ENCODE measurements around the gene SPEG. TPM values are rescaled to one million over a fixed set of nuclear protein-coding genes. Genes with fewer than 3 reads are reported as not detected.

SPEG gene
- total RNA-seq, 2 donors from 2014 or later = 23.1 to 29.8 TPM

GRCh38 chr2:219498280-219499057 lies 63.8 kb downstream of the SPEG start, which contains the start of gene GMPPA:
TSS of gene GMPPA (plus strand) at chr2:219498891. CDS start at chr2:219499976, 1,085 bp downstream.
- Mint-ChIP-seq H3K27ac (peak within 1 kb of the TSS; percentile 85), H3K4me3 (peak within 1 kb of the TSS; percentile 80), H3K4me1 (peaks cover 23% of the 10 kb centered on the region), H3K9me3 (no peaks in the 10 kb centered on the region), H3K36me3 (ENCODE audit: low read depth) (peaks cover 7% of the 10 kb centered on the region), H3K27me3 (ENCODE audit: insufficient read depth) (peaks cover 51% of the 10 kb centered on the region)
- H3K9ac ChIP-seq (ENCODE audit: extremely low read depth, low read length, poor library complexity, severe bottlenecking) = peak within 1 kb of the TSS; percentile 91
- TF ChIP-seq CTCF (conservative IDR thresholded peaks at IDR 0.05) = peak; percentile 13
- H3K36me3 ChIP-seq (ENCODE audit: control insufficient read depth, insufficient read depth, low read length) = peaks cover 3% of the 10 kb centered on the region
- peak; percentile 99 for DNase-seq
- H3K27ac ChIP-seq (ENCODE audit: low read depth, low read length) = no peak within 1 kb of the TSS
- peaks cover 9% of the 10 kb centered on the region for H3K4me1 ChIP-seq (ENCODE audit: control insufficient read depth, insufficient read depth, low read length)
- H3K9me3 ChIP-seq (ENCODE audit: control insufficient read depth, low read length) = no peaks in the 10 kb centered on the region
- peak within 1 kb of the TSS; percentile 98 for H3K4me3 ChIP-seq (ENCODE audit: low read length)
- WGBS, 2 experiments (ENCODE audit: insufficient coverage in 1 of 2, insufficient read length in 1 of 2) = 0% methylated on average over 22 to 49 of the region's 49 CpGs
- H3K27me3 ChIP-seq (ENCODE audit: control insufficient read depth, insufficient read depth, low read length, poor library complexity, severe bottlenecking) = peaks cover 48% of the 10 kb centered on the region

DNA sequence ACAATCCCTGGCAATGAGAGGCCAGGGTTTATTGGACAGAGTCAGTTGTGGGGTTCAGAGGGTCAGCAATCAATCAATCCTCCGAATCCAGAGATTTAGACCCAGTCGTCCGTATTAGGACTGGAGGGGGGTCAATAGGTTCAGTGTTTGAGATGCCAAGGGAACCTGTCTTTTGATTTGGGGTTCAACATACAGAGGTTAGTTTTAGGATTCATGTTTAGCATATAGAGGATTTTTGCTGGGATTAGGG lies 64.3 kb downstream of the SPEG start:
- H3K4me1 Mint-ChIP-seq = peaks cover 23% of the 10 kb centered on the region
- peak overlapping the region; percentile 85 for H3K27ac Mint-ChIP-seq
- H3K4me3 ChIP-seq (ENCODE audit: low read length) = peak overlapping the region; percentile 98
- no peak overlapping the region for H3K27ac ChIP-seq (ENCODE audit: low read depth, low read length)
- H3K4me1 ChIP-seq (ENCODE audit: control insufficient read depth, insufficient read depth, low read length) = peaks cover 9% of the 10 kb centered on the region
- 6 to 7% methylated on average over 3 of the region's 3 CpGs for WGBS, 2 experiments (ENCODE audit: insufficient coverage in 1 of 2, insufficient read length in 1 of 2)
- peak overlapping the region; percentile 91 for H3K9ac ChIP-seq (ENCODE audit: extremely low read depth, low read length, poor library complexity, severe bottlenecking)
- DNase-seq = no peak
- peaks cover 43% of the 10 kb centered on the region for H3K27me3 ChIP-seq (ENCODE audit: control insufficient read depth, insufficient read depth, low read length, poor library complexity, severe bottlenecking)
- peaks cover 12% of the 10 kb centered on the region for H3K36me3 Mint-ChIP-seq (ENCODE audit: low read depth)
- peaks cover 46% of the 10 kb centered on the region for H3K27me3 Mint-ChIP-seq (ENCODE audit: insufficient read depth)
- TF ChIP-seq CTCF (conservative IDR thresholded peaks at IDR 0.05) = no peak
- no peaks in the 10 kb centered on the region for H3K9me3 Mint-ChIP-seq
- H3K4me3 Mint-ChIP-seq = peak overlapping the region; percentile 80
- peaks cover 4% of the 10 kb centered on the region for H3K36me3 ChIP-seq (ENCODE audit: control insufficient read depth, insufficient read depth, low read length)
- H3K9me3 ChIP-seq (ENCODE audit: control insufficient read depth, low read length) = no peaks in the 10 kb centered on the region

DNA sequence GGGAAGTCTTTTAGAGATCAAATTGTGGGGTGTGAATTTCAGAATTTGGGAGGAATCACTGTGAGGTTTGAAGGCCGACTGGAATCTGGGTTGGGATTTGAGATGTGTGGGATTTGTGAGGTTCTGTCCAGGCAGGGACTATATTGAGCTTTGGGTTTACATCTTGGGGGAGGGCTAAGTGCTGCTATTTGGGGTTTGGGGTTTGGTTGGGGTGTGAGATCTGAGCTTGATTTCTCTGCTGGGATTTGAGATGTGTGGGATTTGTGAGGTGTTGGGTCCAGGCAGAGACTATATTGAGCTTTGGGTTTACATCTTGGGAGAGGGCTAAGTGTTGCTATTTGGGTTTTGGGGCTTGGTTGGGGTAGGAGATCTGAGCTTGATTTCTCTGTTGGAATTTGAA lies 64.9 kb downstream of the SPEG start:
- Histone ChIP-seq H3K36me3 (ENCODE audit: control insufficient read depth, insufficient read depth, low read length) (peaks cover 4% of the 10 kb centered on the region), H3K4me3 (ENCODE audit: low read length) (peak overlapping the region; percentile 98), H3K9ac (ENCODE audit: extremely low read depth, low read length, poor library complexity, severe bottlenecking) (peak overlapping the region; percentile 91), H3K9me3 (ENCODE audit: control insufficient read depth, low read length) (no peaks in the 10 kb centered on the region), H3K4me1 (ENCODE audit: control insufficient read depth, insufficient read depth, low read length) (peaks cover 9% of the 10 kb centered on the region), H3K27me3 (ENCODE audit: control insufficient read depth, insufficient read depth, low read length, poor library complexity, severe bottlenecking) (peaks cover 37% of the 10 kb centered on the region), H3K27ac (ENCODE audit: low read depth, low read length) (no peak overlapping the region)
- TF ChIP-seq CTCF (conservative IDR thresholded peaks at IDR 0.05) = no peak
- Mint-ChIP-seq H3K36me3 (ENCODE audit: low read depth) (peaks cover 17% of the 10 kb centered on the region), H3K4me1 (peaks cover 23% of the 10 kb centered on the region), H3K4me3 (peak overlapping the region; percentile 80), H3K27me3 (ENCODE audit: insufficient read depth) (peaks cover 40% of the 10 kb centered on the region), H3K9me3 (no peaks in the 10 kb centered on the region), H3K27ac (peak overlapping the region; percentile 85)
- no peak for DNase-seq
- 67 to 77% methylated on average over 1 of the region's 1 CpG for WGBS, 2 experiments (ENCODE audit: insufficient coverage in 1 of 2, insufficient read length in 1 of 2)
